GM12892 (cell line): Measurements from ENCODE around the gene GNA12.

Source experiments
- POLR2A ChIP-seq: IDR thresholded peaks from 2 replicates; pipeline ENCODE4 v1.6.1; 2011; ENCODE audit warnings: low read depth, low read length, control low read depth
- TAF1 ChIP-seq: IDR thresholded peaks from 2 replicates; pipeline ENCODE4 v1.6.1; 2011; ENCODE audit warnings: low read depth, mild to moderate bottlenecking, control low read depth, low read length, borderline replicate concordance

DNA sequence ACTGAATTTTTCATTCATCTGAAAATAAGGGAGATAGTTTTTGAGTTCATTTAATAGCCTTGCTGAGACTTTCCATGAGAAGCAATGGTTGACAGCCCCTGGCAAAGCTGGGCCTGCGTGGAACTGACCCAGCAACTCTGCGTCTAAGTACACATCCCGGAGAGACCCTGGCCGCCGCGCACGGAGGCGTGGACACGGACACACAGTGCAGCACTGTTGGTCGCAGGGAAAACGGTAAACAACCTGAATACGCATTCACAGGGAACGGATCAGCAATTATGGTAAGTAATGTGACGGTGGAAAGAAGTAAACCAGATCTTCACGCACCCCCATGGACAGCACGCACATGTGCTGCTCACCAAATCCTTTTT lies 28.2 kb downstream of the GNA12 start:
- no peak for TF ChIP-seq POLR2A
- no peak for TF ChIP-seq TAF1
